Measurements from ENCODE around the gene NEO1.

NEO1 gene

DNA sequence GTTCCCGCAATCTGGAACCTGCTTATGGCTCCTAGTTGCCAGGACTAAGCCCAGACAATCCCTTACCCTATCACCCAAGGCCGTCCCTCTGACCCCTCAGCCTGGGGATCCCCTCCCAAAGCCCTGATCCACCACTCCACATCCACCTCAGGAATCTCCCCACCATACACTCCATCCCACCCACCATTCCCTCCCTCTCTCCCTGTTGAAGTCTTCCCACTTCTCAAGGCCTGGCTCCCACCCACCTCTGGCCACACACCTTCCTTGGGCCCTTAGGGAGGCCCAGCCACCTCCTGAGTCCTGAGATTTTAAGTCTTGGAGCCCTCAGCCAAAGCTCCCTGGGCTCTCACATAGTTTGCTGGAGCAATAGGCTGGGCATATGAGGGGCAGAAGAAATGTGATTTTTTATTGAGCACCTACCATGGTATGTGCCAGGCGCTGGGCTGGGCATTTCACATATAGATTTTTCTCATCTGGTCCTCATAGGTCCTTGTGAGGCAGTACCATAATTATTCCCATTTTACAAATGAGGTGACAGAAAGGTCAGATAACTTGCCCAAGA lies 268.4 kb downstream of the NEO1 start:
- no peak for DNase-seq

DNA sequence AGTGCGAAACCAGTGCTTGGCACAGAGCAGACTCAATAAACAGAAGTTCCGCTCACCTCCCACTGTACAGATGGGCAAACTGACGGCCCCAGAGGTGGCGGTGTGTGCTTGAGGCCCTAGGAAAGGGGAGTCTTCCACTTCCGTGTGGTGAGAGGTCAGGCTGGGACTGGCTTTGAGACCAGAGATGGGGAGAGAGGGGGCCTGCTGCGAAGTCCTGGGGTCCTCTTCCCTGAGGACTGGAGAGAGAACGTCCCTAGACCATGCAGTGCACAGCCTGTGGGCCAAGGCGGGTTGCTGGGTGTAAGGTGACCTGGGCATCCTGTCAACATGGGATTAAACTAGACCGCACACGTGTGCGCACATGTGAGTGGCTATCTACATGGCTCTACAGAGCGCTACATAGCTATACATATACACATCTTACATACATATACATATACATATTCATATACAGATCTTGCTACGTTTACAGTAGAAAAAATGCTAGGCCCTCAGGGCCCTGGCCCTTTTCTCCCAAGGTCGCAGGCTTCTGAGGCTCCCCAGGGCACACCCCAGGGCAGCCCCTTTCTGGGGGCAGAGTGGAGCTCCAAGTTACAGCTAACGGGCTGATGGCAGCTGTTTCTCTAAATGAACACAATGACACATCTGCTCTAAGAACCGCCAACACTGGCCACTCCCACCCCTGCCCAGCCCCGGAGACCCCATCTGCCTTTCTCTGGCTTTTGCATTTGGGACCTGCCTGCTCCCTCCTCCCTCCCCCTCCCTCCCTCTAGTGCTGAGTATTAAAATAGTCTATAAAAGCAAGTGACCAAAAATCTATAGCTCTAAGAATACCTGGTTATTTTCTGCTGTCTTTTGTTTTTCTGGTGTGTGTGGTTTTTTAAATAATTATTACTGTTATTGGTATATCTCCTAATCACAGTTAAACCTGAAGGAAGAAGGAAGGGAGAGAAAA lies 269.5 kb downstream of the NEO1 start:
- no peak for DNase-seq

DNA sequence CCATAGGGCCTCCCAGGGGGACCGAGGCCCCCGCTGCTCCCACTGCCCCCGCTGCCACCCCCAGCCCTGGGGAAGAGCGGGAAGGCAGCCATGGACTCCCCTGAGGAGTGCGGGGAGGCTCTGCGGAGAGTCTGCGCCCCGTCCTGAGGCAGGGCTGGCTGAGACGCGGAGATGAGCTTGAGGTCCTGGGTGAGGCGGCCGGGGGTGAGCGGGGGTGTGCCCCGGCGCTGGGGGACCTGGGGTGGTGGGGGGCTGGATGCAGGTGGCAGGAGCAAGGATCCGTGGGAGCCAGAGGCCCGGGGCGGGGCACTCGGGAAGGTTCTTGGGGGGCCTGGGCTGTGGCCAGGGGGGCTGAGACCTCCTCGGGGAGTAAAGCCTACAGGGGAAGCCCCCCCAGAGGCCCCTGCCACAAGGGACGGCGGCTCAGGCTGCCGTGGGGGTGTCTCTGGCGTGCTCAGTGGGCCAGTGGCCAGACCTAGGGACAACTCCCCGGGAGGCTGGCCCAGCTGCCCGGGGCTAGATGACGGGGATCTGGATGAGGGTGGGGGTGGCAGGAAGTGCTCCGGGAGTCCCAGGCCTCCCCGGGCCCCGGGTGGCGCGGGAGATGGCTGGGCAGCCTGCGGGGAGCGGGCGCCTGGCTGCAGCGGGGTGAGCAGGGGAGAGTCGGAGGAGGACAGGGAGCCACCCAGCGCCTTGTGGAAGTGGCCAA lies 270.6 kb downstream of the NEO1 start:
- no peak for DNase-seq

DNA sequence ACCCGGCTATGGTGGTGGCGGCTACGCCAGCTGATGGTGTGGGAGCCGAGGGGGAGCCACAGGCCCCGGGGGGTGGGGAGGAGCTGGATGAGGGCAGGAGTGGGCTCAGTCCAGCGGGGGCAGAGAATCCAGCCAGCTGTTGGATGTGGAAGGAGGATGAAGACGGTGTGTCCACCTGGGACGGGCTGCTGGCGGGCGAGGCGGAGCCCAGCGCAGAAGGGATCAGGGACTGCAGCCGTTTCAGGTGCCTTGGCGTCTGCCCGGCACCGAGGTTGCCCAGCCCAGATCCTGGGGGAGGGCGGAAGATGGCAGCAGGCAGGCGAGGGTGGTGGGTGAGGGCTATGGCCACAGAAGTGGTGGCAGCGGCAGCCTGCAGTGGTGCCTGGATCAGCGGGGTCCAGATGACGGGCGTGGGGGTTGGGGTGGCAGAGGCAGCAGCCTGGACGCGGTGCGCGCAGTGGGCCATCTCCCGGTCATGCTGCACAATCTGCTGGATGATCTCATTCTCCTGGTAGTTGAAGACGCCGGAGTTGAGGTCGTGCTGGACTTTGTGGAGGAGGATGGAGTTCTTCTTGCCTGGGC lies 271.2 kb downstream of the NEO1 start:
- DNase-seq, result no peak

DNA sequence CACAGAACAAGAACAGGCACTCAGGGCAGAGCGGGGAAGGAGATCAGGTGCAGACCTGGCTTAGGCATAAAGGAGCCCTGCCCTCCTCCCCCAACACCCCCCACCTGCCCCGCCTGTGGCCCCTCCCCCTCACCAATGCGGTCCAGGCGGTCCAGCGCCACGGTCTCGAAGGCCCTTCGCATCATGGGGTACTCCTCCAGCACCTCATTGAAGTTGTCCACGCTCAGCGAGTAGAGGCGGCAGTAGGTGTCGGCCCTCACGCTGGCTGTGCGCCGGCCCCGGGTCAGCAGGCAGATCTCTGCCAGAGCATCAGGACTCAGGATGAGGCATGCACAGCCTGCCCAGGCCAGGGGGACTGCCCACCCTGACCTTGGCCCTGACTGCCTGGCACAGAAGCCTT lies 271.7 kb downstream of the NEO1 start:
- DNase-seq, result no peak

DNA sequence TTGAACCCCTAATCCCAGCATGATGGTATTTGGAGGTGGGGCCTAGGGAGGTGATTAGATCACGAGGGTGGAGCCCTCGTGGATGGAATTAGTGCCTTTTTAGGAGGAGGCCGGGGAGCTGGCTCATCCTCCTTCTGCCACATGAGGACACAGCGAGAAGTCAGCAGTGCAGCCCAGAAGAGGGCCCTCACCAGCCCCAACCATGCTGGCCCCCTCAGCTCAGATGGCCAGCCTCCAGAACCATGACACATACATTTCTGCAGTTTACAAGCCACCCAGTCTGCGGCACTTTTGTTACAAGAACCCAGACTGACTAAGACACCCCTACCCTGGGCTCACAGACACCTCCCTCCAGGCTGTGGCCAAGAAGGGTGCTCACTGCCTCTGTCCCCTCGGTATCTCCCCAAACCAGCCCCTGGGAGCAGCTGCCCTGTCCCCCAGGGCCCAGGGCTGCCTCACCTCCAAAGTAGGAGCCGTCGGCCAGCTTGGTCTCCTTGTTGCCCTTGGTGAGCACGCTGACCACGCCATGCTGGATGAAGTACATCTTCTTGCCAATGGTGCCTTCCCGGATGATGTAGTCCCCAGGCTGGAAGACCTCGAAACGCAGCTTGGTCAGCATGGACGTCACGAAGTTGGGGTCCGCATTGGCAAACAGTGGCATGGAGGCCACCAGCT lies 272.4 kb downstream of the NEO1 start:
- DNase-seq, result no peak

DNA sequence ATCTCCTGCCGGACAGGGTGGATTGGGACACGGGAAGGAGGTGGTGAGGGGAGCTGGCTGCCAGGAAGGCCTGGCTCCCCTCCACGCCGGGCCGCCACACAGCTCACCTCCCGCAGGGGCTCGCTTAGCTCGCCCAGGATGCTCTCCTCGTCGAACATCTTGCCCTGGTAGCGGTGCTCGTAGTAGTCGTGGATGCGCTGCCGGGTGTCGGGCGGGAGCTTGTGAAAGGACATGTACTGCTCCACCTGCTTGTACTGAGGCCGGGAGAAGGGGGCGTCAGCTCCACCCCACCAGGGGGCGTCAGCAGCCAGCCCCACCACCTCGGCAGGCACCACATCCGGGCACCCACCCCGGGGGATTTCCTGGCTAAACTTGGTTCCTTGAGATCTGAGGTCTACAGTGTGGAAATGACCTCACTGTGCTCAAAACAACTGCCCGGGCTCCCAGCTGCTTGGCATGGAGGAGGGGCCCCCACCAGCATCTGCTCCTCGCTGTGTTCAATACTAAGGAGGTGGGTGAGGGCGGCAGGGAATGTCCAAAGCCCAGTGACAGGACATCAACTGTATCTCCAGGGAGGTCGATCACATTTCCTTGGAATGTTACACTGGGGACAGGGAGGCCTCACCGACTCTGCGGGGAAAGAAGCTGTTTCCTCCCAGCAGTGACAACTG lies 273.1 kb downstream of the NEO1 start:
- no peak for DNase-seq

DNA sequence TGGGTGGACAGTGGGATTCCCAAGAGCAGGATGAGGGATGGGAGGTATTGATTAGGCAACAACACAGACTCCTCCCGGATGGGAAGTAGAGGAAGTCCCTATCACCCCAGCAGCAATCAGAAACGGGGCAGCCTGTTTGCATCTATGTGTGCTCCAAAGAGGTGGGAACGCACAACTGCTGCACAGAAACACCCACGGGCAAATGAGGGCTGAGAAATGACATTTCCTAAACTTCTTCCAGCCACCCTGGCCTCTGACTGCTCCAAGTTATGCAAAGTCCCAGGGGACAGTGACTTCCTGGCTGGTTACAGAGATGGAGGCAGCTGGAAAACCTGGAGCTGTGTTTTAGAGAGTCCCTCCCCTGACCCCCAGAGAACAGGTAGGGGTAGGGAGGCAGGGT lies 273.9 kb downstream of the NEO1 start:
- no peak for DNase-seq

DNA sequence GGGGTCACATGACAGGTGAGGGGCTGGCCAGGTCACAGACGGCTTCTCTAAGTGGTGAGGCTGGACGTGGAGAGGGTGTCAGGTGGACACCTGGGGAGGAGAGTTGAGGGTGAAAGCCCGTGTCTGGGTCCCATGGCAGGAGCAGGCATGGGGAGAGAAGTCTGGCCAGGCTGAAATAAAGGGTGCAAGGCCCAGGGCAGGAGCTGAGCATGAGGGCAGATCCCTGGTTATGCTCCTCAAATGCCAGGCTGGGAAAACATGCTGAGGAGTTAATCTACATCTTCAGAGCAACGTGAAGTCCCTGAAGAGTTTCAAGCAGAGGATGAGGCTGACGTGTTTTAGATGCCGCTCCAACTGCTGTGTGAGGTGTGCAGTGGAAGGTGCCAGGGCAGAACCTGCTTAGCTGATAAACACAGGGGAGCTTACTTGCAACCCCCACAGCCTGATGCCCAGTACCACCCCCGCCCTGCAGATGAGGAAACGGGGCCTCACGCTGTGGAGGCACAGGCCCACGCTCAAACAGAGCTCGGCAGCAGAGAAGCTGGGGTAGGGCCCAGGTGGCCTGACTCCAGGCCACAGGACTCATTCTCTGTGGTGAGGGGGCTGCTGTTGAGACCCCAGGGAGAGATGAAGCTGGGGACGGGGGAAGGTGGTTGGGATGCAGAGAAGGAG lies 276.0 kb downstream of the NEO1 start:
- DNase-seq, result no peak

DNA sequence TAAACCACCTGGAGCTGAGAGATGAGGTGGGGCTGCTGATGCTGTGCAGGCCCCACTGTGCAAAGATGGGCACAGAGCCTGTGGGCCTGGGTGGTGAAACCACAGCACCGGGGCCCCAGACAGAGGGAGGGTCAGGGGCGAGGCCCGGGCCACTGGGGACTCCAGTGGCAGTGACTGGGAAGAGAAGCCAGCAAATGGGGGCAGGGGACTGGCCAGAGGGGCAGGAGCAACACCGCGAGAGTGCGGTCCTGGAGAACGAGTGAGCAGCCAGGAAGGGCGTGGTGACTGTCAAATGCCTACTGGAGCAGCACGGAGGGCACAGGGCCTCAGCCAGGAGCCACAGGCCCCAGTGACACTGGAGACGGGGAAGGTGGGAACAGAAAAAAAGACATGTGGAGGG lies 276.7 kb downstream of the NEO1 start:
- DNase-seq, result no peak

DNA sequence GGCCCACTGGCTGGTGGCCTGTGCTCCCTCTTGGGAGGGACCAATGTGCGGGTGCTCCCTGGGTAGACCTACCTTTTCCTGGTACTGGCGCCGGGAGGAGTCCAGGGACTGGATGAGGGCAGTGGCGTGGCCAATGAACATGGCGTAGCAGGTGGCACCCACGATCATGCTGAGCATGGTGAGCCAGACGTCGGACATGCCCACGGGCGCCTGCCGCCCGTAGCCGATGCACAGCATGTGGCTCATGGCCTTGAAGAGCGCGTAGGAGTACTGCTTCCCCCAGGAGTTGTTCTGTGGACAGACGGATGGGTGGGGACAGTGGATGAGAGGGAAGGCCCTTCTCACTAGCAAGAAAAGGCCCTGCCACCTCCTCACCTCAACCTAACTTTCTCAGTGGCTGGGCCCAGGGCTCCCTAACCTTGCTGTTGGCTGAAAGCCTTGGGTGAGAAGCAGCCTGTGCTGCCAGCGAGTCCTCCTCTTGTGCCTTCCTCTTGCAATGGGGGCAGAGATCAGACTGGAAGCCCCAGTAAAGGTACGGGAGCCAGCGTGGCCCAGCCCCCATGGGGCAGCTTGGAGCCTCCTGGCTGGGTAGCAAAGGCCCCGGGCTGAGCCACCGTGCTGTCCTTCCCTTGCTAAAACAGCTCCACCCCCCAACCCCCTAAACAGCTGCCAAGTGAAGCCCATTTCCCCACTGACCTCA lies 277.4 kb downstream of the NEO1 start:
- no peak for DNase-seq

DNA sequence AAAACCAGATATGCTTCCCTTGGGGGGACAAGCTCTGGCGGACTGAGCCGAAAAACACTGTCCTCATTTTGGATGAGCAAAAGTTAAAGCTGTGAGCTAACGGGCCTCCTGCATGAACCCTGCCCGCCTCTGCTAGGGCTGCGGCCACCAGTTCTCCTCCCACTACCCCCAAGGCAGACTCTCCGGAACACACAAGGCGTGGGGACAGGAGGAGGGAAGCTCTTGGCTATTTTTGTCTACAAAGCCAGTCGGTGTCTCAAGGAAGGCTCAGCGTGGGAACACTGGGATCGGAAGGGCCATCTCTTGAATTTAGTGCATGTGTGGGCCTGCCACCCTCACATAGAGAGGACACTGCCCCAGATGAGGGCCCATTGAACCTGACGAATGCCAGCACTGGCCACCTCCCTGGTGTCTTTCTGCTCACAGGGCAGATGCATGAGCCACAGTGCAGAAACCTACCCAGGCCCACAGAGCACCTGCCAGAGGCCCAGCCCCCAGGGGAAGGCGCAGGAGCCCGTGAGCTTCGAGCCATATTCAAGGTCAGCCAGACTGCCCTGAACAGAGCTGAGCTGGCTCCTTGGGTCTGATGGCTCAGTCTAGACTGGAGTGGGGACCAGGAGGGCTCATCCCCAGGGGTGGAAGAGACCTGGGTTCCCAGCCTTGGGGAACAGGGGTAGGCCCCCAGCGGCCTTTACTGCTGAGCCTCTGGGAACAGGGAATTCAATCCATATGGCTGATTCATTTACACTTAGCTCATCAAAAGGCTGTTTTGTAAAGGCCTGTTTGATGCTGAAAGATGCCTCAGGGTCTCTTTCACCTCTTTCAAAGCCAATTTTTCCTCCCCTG lies 278.2 kb downstream of the NEO1 start:
- DNase-seq, result no peak

DNA sequence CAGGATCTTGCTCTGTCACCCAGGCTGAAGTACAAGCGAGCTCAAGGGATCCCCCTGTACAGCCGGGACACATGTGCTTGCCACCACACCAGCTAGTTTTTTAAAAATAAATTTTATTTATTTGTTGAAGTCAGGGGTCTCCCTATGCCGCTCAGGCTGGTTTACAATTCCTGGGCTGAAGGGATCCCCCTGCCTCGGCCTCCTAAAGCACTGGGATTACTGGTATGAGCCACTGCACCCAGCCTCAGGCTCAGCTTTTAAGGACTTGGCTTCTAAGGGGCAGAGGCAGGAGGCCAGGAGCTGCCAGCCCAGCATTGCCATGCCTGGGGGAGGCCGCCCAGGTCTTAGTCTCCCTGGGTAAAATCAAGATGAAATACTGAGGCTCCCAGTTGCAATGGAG lies 279.2 kb downstream of the NEO1 start:
- no peak for DNase-seq

DNA sequence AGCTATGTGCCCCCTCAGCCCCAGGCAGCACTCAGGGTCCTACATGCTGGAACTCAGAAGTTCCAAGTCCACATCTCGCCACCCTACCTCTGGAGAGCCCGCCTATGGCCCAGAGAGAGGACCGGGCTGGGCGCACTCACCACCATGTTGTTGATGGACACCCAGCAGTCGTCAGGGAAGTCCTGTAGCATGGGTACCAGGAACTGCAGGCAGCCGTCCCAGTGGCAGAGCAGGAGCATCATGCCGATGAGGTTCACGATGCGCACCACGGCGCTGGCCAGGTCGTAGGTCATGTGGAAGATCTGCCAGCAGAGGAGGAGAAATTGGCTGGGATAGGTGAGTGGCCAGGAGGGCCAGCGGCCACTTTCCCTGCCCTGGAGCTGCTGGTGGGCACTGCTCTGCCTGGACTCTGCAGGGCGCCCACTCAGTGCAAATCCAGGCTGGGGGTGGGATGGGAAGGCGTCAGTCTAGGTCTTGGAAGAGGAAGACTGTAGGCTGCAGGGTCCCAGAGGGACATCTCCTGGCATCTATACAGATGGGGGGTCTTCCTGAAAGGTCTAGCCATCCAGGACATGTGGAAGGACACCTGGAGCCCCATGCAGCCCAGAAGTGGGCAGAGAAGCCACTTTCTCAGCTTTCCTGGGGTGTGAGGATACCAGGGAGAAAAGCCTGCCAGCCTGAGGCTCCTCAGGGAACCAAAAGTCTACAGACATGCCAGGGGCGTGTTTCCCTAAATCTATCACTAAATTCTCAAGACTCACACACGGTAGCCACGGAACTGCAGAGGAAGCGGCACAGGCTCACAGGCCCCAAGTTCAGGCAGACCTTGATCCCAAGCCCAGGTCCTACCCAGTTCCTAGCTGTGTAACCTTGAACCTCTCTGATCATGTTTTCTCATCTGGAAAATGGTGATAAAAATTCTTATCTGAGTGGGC lies 280.0 kb downstream of the NEO1 start:
- DNase-seq, result no peak

DNA sequence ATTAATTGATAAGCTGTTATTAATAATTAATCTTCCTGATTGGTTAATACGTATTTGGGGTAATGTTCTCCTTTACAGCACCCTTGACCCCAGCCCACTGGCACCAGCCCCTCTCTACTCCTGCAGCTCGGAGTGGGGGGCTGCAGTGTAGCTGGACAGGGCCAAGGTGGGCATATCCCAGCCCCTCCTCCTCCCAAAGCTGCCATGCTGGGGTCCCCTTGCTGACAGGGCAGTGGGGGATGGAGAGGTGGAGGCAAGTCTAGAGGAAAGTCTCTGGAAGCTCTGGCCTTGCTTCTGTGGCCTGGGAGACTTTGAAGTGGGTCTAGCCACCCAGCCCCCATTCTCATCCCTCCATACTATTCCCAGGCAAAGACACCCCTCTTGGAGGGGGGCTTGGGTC lies 280.7 kb downstream of the NEO1 start:
- DNase-seq, result no peak

DNA sequence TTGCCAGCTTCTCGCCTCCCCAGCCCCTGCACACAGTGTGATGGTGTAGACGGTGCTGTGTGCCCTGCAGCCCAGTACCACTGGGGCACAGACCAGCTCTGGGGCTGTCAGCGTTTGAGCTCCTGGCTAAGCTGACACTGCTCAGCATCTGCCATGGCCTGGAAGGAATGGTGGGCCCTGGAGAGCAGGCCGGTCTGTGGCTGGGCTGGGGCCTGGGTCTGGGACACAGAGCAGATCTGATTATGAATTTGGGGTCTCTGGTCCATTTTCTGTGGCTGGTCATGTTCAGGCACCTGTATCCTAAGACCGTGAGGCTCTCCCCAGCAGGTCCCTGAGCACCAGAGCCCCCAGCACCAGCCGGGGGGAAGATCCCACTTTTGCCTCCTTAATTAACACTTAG lies 281.8 kb downstream of the NEO1 start:
- DNase-seq, result no peak

DNA sequence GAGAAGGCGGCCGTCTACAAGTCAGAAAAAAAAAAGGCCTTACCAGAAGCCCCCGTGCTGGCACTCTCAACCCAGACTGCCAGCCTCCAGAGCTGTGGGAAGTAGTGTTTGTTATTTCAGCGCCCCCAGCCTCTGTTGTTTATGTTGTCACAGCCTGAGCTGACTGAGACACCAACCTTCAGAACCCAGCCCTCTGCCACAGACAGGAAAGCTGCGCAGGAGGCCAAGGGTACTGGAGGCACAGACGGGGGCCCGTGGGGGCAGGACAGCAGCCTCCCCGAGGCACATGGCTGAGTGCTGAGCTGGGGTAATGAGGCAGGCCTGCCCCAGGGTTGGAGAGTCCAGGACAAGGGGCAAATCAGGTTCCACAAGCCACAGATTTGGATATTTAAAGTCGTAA lies 282.8 kb downstream of the NEO1 start:
- no peak for DNase-seq

DNA sequence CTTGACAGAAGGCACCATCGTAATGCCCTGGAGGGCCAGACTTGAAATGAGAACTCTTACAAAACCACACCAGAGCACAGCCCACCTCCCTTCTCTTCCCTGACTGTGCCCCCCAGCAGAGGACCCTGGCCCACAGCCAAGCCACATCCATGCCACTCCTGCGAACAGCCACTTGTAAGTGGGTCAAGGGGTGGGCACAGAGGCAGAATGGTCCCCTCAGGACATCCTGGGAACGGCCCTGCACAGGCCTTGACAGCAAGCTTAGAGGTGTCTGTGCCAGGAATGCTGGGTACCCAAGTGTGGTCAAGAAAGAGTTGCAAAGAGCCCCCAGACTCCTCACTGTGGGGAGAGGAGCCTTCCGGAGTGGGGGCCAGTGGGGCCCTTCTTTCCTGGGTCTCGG lies 283.2 kb downstream of the NEO1 start:
- DNase-seq, result no peak

DNA sequence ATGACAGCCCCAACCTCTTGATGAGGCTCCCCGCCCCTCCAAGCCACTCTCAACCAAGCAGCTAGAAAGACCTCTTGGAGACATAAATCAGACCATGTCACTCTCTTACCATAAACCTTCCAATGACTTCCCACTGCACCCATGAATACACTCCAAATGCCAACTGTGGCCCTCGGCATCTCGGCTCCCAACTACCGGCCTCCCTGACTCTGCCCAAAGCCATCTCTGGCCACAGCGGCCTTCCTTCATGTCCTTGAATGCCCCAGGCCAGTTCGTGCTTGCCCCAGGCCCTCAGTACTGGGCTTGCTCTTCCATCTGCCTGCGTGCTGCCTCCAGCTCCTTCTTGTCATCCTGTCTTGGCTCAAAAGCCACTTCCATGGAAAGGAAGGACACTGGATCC lies 284.5 kb downstream of the NEO1 start:
- no peak for DNase-seq

Measured in stimulated activated CD4-positive, alpha-beta T cell treated with anti-CD3 and anti-CD28 coated beads, Interleukin-4, amount 100 ng/mL, for 4 hours (primary cell).